Measurements from ENCODE around the gene TXN. TPM values are rescaled to one million over a fixed set of nuclear protein-coding genes. Genes with fewer than 3 reads are reported as not detected.

TXN gene
- 266 and 373 TPM in 2 replicates for total RNA-seq

DNA sequence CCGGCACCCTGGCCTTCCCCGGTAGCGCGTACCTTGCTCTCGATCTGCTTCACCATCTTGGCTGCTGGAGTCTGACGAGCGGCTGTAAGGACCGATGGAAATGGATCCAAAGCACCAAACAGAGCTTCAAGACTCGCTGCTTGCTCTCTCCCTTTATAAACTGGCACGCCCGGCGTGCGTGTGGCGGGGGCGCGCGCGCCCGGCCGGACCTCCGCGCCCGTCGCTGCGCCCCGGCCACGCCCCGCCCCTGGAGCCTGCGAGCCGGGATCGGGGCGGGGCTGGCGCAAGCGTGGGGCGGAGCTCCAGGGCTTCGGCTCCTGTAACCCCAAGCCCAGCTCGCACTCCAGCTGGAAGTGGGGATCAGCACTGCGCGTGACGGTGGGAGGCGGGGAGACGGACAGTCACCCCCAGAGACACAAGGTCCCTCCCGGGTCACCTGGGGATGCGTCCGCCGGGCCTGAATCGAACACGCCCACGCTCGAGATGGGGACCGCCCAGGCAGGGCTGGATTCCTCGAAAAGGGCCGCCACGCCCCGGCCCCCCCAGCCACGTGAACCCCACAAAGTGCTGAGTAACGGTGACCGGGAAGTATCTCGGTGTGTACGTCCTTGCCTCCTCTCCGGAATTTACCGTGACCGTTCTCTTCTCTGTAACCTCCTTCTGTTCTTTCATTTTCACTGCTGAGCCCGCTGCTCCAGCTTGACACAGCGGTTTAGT lies at the start of gene TXN:
TXN (minus strand) TSS at position 128 of the 717 bp plus-strand sequence; CDS start at position 56, 72 bp downstream.

DNA sequence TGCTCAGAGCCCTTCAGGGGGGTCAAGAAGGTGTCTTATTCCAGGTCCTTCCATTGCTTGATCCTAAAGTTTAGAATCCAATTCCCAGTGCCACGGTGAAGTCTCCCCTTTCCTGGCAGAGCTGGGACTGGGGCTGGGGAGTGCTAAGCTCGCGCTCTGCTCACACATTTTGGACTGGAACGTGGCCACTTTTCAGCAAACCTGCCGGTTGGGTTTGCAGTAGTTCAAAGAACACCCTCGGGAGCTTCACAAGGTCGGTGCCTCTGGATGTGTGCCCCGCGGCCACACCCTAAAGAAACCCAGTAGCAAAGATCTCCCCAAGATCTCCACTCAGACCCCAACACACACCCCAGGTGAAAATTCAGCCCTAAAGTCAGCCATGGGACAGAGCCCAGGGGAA lies 48.3 kb downstream of the TXN start, which contains the start of gene C9orf152:
C9orf152 (minus strand) TSS at position 129 of the 400 bp plus-strand sequence. CDS start 580 bp downstream, outside the sequence.

Other genes with a start within 250 kb of the TXN start
- not detected in 2 replicates for gene C9orf152, start 48.3 kb downstream of the TXN start, total RNA-seq
- gene TXNDC8, start 81.4 kb upstream of the TXN start, total RNA-seq = not detected in 2 replicates